Muscle of leg (tissue), 11 donors: Measurements from ENCODE around the gene DCC. TPM values are rescaled to one million over a fixed set of nuclear protein-coding genes. Genes with fewer than 3 reads are reported as not detected.

Source experiments
- DNase-seq: peaks from one replicate; pipeline ENCODE4 v3.0.0; 2013
- H3K27ac ChIP-seq: one replicate; pipeline ENCODE4 v1.5.1; 2013; ENCODE audit warnings: mild to moderate bottlenecking, low read length, control low read depth
- H3K27me3 ChIP-seq: one replicate; pipeline ENCODE4 v1.6.1; 2013; ENCODE audit warnings: low read length; ENCODE audit not compliant: control insufficient read depth, insufficient read depth
- H3K36me3 ChIP-seq: one replicate; pipeline ENCODE4 v1.6.1; 2013; ENCODE audit warnings: low read length; ENCODE audit not compliant: control insufficient read depth, insufficient read depth
- H3K4me1 ChIP-seq: one replicate; pipeline ENCODE4 v1.6.1; 2013; ENCODE audit warnings: low read length; ENCODE audit not compliant: control insufficient read depth, insufficient read depth
- H3K4me3 ChIP-seq: one replicate; pipeline ENCODE4 v1.5.1; 2013; ENCODE audit warnings: low read length, control low read depth
- H3K9me3 ChIP-seq: replicated peaks from 2 replicates; pipeline ENCODE4 v1.6.1; 2013; ENCODE audit warnings: low read depth, low read length; ENCODE audit not compliant: control insufficient read depth
- WGBS: methylation state at CpG from one replicate; pipeline ENCODE4 v1.1.5; 2013; ENCODE audit warnings: missing lambda C conversion rate; ENCODE audit not compliant: insufficient coverage; 5-methylcytosine and 5-hydroxymethylcytosine counted together
- polyA plus RNA-seq, 8 donors: library from polyadenylated mRNA; unstranded; fragments of 120-200 nt; gene quantifications; one replicate each; pipeline versions ENCODE4 v1.2.1 to v1.2.3, GENCODE V29; 2013; ENCODE audit warnings: inconsistent platforms in 1 of 8, low replicate concordance in 1 of 8; ENCODE audit not compliant: insufficient read length in 8 of 8, insufficient read depth in 1 of 8
- total RNA-seq: library from RNA; stranded (reverse); fragments of 120-200 nt; gene quantifications from one replicate; pipeline ENCODE4 v1.2.4, GENCODE V29; 2013

Gene DCC
- total and polyA plus RNA-seq, 9 donors = 0.06 to 0.46 (median 0.13) TPM

GRCh38 chr18:52850031-52850560, 510.1 kb downstream of the DCC start:
- Histone ChIP-seq H3K27me3 (no peaks in the 10 kb centered on the region), H3K4me3 (no peak overlapping the region), H3K27ac (no peak overlapping the region), H3K9me3 (no peaks in the 10 kb centered on the region), H3K4me1 (no peaks in the 10 kb centered on the region), H3K36me3 (no peaks in the 10 kb centered on the region)
- no CpG with 5 or more reads among the region's 6 CpGs for WGBS
- no peak for DNase-seq

GRCh38 chr18:52861558-52861957, 521.6 kb downstream of the DCC start:
- no CpG with 5 or more reads among the region's 3 CpGs for WGBS
- H3K4me1 ChIP-seq = no peaks in the 10 kb centered on the region
- H3K36me3 ChIP-seq = no peaks in the 10 kb centered on the region
- H3K4me3 ChIP-seq = no peak overlapping the region
- H3K9me3 ChIP-seq = peaks cover 3% of the 10 kb centered on the region
- no peak for DNase-seq
- H3K27ac ChIP-seq = no peak overlapping the region
- no peaks in the 10 kb centered on the region for H3K27me3 ChIP-seq

DNA sequence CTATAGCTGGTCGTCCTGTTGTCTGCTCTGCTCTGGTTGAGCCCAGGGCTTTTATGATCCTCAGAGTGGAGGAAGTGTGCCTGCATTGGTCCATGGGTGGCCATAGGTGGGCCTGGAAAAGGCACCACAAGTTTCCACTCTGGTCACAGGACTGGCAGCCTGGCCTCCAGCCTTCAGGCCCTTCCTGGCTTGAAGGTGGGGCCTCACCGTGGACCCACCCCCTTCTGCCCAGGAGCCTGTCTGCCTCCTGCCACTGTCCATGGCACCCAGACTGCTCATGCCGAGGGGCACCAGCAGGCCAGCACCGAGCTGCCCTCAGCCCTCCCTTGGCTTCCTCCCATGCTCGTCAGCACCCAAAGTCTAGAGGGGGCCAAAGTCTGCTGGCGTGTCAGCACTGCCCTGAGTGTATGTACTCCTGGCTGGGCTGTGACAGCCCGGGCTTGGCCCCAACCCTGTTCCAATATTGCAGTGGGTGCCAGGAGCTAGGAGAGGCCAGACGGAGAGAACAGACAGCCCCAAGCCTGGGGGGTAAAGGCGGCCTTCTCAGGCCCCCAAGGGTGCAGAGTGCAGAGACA, 529.4 kb downstream of the DCC start:
- H3K27me3 ChIP-seq = no peaks in the 10 kb centered on the region
- H3K4me3 ChIP-seq = no peak overlapping the region
- no peak for DNase-seq
- peaks cover 4% of the 10 kb centered on the region for H3K9me3 ChIP-seq
- H3K4me1 ChIP-seq = no peaks in the 10 kb centered on the region
- WGBS = 84% methylated on average over 7 of the region's 9 CpGs
- no peak overlapping the region for H3K27ac ChIP-seq
- no peaks in the 10 kb centered on the region for H3K36me3 ChIP-seq

DNA sequence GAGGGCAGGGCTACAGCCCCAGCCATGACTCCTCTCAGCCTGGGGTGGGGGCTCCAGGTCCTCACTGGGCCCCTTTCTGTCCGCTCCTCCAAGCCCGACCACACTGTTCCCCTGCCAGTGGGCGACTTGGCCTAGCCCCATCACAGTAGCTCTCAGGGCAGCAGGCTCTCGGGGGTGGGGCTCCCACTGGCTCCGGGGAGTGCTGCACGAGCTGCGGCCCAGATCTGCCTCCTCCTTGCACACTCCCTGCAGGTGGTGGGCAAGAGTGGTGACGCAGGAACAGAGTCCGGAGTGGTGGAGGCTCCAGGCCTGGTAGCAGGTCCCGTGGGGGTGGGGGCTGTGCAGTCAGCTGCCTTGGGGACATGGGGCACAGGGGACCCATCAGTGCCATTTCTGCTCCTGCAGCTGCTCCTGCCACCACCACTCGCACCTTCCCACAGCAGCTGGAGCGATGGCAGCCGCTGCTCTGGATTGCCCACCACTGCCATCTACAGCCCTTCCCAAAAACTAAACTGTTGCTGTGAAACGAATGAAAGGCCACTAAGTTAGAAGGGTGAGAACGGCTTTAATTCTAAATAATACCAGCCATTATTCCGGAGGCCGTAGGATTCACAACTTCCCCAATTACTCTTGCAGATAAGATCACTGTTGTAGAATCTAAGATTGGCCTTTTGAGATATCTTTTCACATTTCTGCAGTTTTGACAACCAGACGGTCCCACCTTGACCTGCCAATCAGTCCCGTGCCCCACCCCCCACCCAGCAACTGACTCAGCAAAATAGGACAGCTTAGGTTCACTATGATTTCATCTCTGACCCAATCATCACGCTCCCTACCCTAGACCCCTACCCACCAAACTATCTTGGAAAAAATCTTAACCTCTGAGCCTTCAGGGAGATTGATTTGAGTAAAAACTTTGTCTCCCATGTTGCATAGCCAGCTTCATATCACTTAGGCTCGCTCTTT, 530.2 kb downstream of the DCC start:
- Histone ChIP-seq H3K27me3 (no peaks in the 10 kb centered on the region), H3K27ac (no peak overlapping the region), H3K4me3 (no peak overlapping the region), H3K9me3 (peaks cover 4% of the 10 kb centered on the region), H3K4me1 (no peaks in the 10 kb centered on the region), H3K36me3 (no peaks in the 10 kb centered on the region)
- no peak for DNase-seq
- 86% methylated on average over 8 of the region's 21 CpGs for WGBS

DNA sequence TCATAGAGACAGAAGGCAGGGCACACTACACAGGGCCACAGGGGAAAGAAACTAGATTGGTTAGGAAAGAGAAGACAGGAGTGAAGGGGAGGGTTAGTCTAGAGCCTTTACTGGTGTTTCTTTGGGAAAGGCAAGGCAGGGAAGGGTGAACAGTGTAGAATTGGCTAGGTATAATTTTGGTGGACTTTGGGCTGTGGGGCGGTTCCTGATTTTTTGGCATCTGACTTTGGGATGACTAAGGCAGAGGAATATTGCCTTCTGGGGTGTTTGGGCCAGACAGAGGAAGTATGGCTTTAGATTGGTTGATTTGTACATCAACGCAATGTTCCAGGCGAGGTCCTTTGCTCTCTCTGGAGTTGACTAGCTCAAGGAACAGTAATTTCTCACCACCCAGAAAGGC, 534.8 kb downstream of the DCC start:
- 70% methylated on average over 1 of the region's 3 CpGs for WGBS
- Histone ChIP-seq H3K27me3 (no peaks in the 10 kb centered on the region), H3K4me1 (no peaks in the 10 kb centered on the region), H3K36me3 (no peaks in the 10 kb centered on the region), H3K27ac (no peak overlapping the region), H3K4me3 (no peak overlapping the region), H3K9me3 (peaks cover 3% of the 10 kb centered on the region)
- DNase-seq = no peak

DNA sequence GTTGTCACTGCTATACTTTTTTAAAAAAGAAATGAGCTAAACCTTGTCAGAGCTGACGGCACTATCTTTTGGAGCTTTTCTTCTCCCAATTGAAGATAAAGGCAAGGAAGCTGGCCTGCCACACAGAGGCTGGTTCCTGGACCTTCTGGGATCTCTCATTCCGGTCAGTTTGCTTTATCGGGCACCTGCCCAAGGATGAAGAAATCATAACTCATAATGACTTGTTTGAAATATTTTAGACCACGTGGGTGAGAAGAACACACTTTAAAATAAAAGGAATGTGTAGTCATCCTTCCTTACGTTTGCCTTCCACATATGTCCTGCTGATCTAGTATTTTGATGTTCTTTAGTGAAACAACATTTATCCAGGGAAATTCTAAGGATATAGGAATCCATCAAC, 535.7 kb downstream of the DCC start:
- 89% methylated on average over 1 of the region's 5 CpGs for WGBS

DNA sequence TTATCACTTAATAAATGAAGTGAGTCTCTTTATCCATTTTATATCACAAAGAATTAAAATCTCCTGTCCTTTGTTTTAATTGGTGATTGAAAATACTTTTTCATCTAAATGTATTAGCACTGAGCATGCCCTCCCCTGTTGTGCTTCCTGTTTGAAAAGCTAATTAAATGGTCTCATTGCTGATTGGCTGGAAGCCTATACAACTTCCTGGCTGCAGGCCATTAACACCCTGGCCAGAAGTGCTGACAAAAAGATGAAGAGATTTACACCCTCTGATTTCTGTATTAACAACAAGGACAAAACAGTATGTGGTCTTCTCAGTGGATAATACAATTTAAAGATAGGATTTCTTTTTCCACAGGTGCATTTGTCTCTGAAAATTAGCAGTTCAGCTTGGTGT, 548.0 kb downstream of the DCC start:
- no peaks in the 10 kb centered on the region for H3K36me3 ChIP-seq
- DNase-seq = no peak
- H3K4me3 ChIP-seq = no peak overlapping the region
- no peak overlapping the region for H3K27ac ChIP-seq
- H3K4me1 ChIP-seq = no peaks in the 10 kb centered on the region
- no peaks in the 10 kb centered on the region for H3K27me3 ChIP-seq
- peaks cover 10% of the 10 kb centered on the region for H3K9me3 ChIP-seq

More for the DNA sequence above, 535.7 kb downstream of the DCC start:
- DNase-seq = no peak
- H3K4me1 ChIP-seq = no peaks in the 10 kb centered on the region
- H3K4me3 ChIP-seq = no peak overlapping the region
- H3K27me3 ChIP-seq = no peaks in the 10 kb centered on the region
- no peaks in the 10 kb centered on the region for H3K9me3 ChIP-seq
- no peak overlapping the region for H3K27ac ChIP-seq
- H3K36me3 ChIP-seq = no peaks in the 10 kb centered on the region

DNA sequence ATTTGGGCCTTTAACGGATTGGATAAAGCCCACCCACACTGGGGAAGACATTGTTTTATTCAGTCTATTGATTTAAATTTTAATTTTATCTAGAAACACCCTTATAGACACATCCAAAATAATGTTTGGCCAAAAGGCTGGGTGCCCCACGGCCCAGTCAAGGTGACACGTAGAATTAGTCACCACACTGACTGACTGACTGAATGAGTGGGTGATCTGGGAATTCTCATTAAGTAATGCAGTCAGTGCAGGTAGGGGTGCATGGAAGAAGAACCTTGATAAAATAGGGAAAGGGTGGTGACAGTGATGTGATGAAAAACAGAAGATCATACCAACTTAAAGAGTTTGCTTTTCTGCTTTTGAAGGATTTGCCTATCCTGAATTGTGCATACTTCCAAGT, 554.8 kb downstream of the DCC start:
- DNase-seq = no peak
- Histone ChIP-seq H3K27ac (no peak overlapping the region), H3K4me3 (no peak overlapping the region), H3K27me3 (no peaks in the 10 kb centered on the region), H3K9me3 (no peaks in the 10 kb centered on the region), H3K4me1 (no peaks in the 10 kb centered on the region), H3K36me3 (no peaks in the 10 kb centered on the region)
- 67% methylated on average over 1 of the region's 3 CpGs for WGBS

GRCh38 chr18:52897611-52898484, 557.9 kb downstream of the DCC start:
- no peak overlapping the region for H3K27ac ChIP-seq
- H3K4me1 ChIP-seq = no peaks in the 10 kb centered on the region
- H3K9me3 ChIP-seq = no peaks in the 10 kb centered on the region
- H3K27me3 ChIP-seq = no peaks in the 10 kb centered on the region
- no CpG with 5 or more reads among the region's 5 CpGs for WGBS
- H3K4me3 ChIP-seq = no peak overlapping the region
- no peak for DNase-seq
- no peaks in the 10 kb centered on the region for H3K36me3 ChIP-seq
